GM19025 (cell line): ENCODE results near the gene DLG2.
A peak's percentile ranks its signal among the peaks of the same experiment; 100 is the strongest.

Experiments used
- ATAC-seq: cut with Tn5 transposase; IDR thresholded peaks from one replicate; pipeline ENCODE4 v1.9.1; 2021; ENCODE audit warnings: mild to moderate bottlenecking, low read depth, moderate library complexity; ENCODE audit not compliant: unreplicated experiment

DLG2 gene

GRCh38 chr11:84024266-84024665 lies 1602.9 kb downstream of the DLG2 start:
- no peak for ATAC-seq

- no peak for ATAC-seq
Measured at GRCh38 chr11:84022695-84023094, 1604.4 kb downstream of the DLG2 start.

GRCh38 chr11:84022201-84022600 lies 1604.9 kb downstream of the DLG2 start:
- no peak for ATAC-seq

GRCh38 chr11:84021291-84021690 lies 1605.9 kb downstream of the DLG2 start:
- ATAC-seq: no peak

GRCh38 chr11:84019571-84020194 lies 1607.5 kb downstream of the DLG2 start:
- ATAC-seq: no peak

- no peak for ATAC-seq
Measured at GRCh38 chr11:84014539-84014938, 1612.6 kb downstream of the DLG2 start.

- ATAC-seq: no peak
Measured at GRCh38 chr11:84012171-84012826, 1614.8 kb downstream of the DLG2 start.

- no peak for ATAC-seq
Measured at GRCh38 chr11:84003181-84003580, 1624.0 kb downstream of the DLG2 start.

GRCh38 chr11:83998921-83999320 lies 1628.2 kb downstream of the DLG2 start:
- no peak for ATAC-seq

- ATAC-seq: no peak
Measured at GRCh38 chr11:83990160-83990733, 1636.9 kb downstream of the DLG2 start.

GRCh38 chr11:83982825-83983224 lies 1644.3 kb downstream of the DLG2 start:
- ATAC-seq: no peak

- ATAC-seq: no peak
Measured at GRCh38 chr11:83979593-83979992, 1647.6 kb downstream of the DLG2 start.

- ATAC-seq: no peak
Measured at GRCh38 chr11:83978942-83979341, 1648.2 kb downstream of the DLG2 start.

- ATAC-seq: no peak
Measured at GRCh38 chr11:83976086-83976485, 1651.1 kb downstream of the DLG2 start.

GRCh38 chr11:83972536-83972935 lies 1654.6 kb downstream of the DLG2 start:
- ATAC-seq: no peak

- no peak for ATAC-seq
Measured at GRCh38 chr11:83971063-83971462, 1656.1 kb downstream of the DLG2 start.

- ATAC-seq: peak; percentile 59
Measured at GRCh38 chr11:83970061-83970671, 1657.0 kb downstream of the DLG2 start.

GRCh38 chr11:83957038-83957900 lies 1669.9 kb downstream of the DLG2 start:
- ATAC-seq: no peak

GRCh38 chr11:83956119-83956697 lies 1670.9 kb downstream of the DLG2 start:
- no peak for ATAC-seq

- no peak for ATAC-seq
Measured at GRCh38 chr11:83954780-83955179, 1672.4 kb downstream of the DLG2 start.
